Measurements from ENCODE around the gene ARHGAP9. TPM values are rescaled to one million over a fixed set of nuclear protein-coding genes. Genes with fewer than 3 reads are reported as not detected.
"Not testable (repeated sequence)": the region's sequence is repeated elsewhere in the genome, so short reads cannot be mapped to it uniquely, and the experiment has no call there.

ARHGAP9 gene
- polyA plus RNA-seq, 3 donors from 2014 or later = 148 to 294 (median 163) TPM

- Mint-ChIP-seq H3K27me3 (ENCODE audit: low read depth in 3 of 3) (peaks cover 36 to 42% (median 42%) of the 10 kb centered on the region in 3 donors), H3K27ac (peak overlapping the region; percentile 99 to 100 (median 100)), H3K9me3 (no peaks in the 10 kb centered on the region), H3K4me3 (peak overlapping the region; percentile 97 to 99 (median 98)), H3K36me3 (peaks cover under 1 to 19% (median 12%) of the 10 kb centered on the region in 3 donors), H3K4me1 (peaks cover 59% of the 10 kb centered on the region in 2 donors)
- no peak for DNase-seq
Observed at GRCh38 chr12:57521525-57522010, 41.9 kb upstream of the ARHGAP9 start.

- H3K4me1 Mint-ChIP-seq = peaks cover 59% of the 10 kb centered on the region in 2 donors
- peaks cover 36 to 42% (median 42%) of the 10 kb centered on the region in 3 donors for H3K27me3 Mint-ChIP-seq (ENCODE audit: low read depth in 3 of 3)
- no peaks in the 10 kb centered on the region for H3K9me3 Mint-ChIP-seq
- H3K36me3 Mint-ChIP-seq = peaks cover 8 to 31% (median 16%) of the 10 kb centered on the region in 3 donors
- peak; percentile 100 for DNase-seq
- H3K27ac Mint-ChIP-seq = peak within 1 kb of the TSS; percentile 99 to 100 (median 100)
- peak within 1 kb of the TSS; percentile 97 to 99 (median 98) for H3K4me3 Mint-ChIP-seq
Observed at GRCh38 chr12:57520053-57520818, 40.6 kb upstream of the ARHGAP9 start, which contains the start of gene DDIT3. Gene DDIT3 (minus strand): TSS chr12:57520514. CDS start chr12:57517406, 3,108 bp downstream.

- no peaks in the 10 kb centered on the region for H3K9me3 Mint-ChIP-seq
- H3K27ac Mint-ChIP-seq = peak overlapping the region; percentile 99 to 100 (median 100)
- DNase-seq = no peak
- peaks cover 36 to 42% (median 42%) of the 10 kb centered on the region in 3 donors for H3K27me3 Mint-ChIP-seq (ENCODE audit: low read depth in 3 of 3)
- peak overlapping the region; percentile 97 to 99 (median 98) for H3K4me3 Mint-ChIP-seq
- peaks cover 58 to 59% of the 10 kb centered on the region in 2 donors for H3K4me1 Mint-ChIP-seq
- peaks cover 8 to 36% (median 16%) of the 10 kb centered on the region in 3 donors for H3K36me3 Mint-ChIP-seq
Observed at GRCh38 chr12:57519796-57520052, 40.1 kb upstream of the ARHGAP9 start.

GRCh38 chr12:57518920-57519795, 39.5 kb upstream of the ARHGAP9 start:
- Mint-ChIP-seq H3K4me1 (peaks cover 53 to 54% of the 10 kb centered on the region in 2 donors), H3K27me3 (ENCODE audit: low read depth in 3 of 3) (peaks cover 35 to 42% (median 42%) of the 10 kb centered on the region in 3 donors), H3K9me3 (no peaks in the 10 kb centered on the region), H3K36me3 (peaks cover 8 to 41% (median 12%) of the 10 kb centered on the region in 3 donors), H3K27ac (peak overlapping the region; percentile 99 to 100 (median 100)), H3K4me3 (peak overlapping the region; percentile 97 to 99 (median 98))
- peak in 1 of 3 donors; percentile 15 for DNase-seq

- Mint-ChIP-seq H3K4me1 (peaks cover 45 to 46% of the 10 kb centered on the region in 2 donors), H3K9me3 (no peaks in the 10 kb centered on the region), H3K4me3 (peak overlapping the region; percentile 56 to 99 (median 98)), H3K27me3 (ENCODE audit: low read depth in 3 of 3) (peaks cover 30 to 39% (median 38%) of the 10 kb centered on the region in 3 donors), H3K36me3 (peaks cover 8 to 44% (median 13%) of the 10 kb centered on the region in 3 donors), H3K27ac (peak overlapping the region; percentile 99 to 100 (median 100))
- no peak for DNase-seq
Observed at GRCh38 chr12:57518176-57518919, 38.7 kb upstream of the ARHGAP9 start.

GRCh38 chr12:57517718-57518117, 38.1 kb upstream of the ARHGAP9 start:
- Mint-ChIP-seq H3K4me1 (peaks cover 40 to 43% of the 10 kb centered on the region in 2 donors), H3K4me3 (peak overlapping the region in 2 of 5 donors; percentile 33 to 38), H3K36me3 (peaks cover 8 to 50% (median 19%) of the 10 kb centered on the region in 3 donors), H3K27me3 (ENCODE audit: low read depth in 3 of 3) (peaks cover 27 to 35% (median 35%) of the 10 kb centered on the region in 3 donors), H3K27ac (peak overlapping the region; percentile 39 to 99 (median 86))
- not testable (repeated sequence) for H3K9me3 Mint-ChIP-seq, DNase-seq

- DNase-seq = no peak
- Mint-ChIP-seq H3K4me1 (peaks cover 41 to 43% of the 10 kb centered on the region in 2 donors), H3K27me3 (ENCODE audit: low read depth in 3 of 3) (peaks cover 24 to 32% (median 32%) of the 10 kb centered on the region in 3 donors), H3K27ac (peak overlapping the region in 5 of 6 donors; percentile 53 to 99 (median 72)), H3K4me3 (peak overlapping the region in 1 of 5 donors; percentile 33), H3K36me3 (peaks cover 11 to 55% (median 24%) of the 10 kb centered on the region in 3 donors), H3K9me3 (no peaks in the 10 kb centered on the region)
Observed at GRCh38 chr12:57517187-57517586, 37.5 kb upstream of the ARHGAP9 start.

GRCh38 chr12:57516617-57517153, 37.0 kb upstream of the ARHGAP9 start:
- H3K36me3 Mint-ChIP-seq = peaks cover 12 to 61% (median 29%) of the 10 kb centered on the region in 3 donors
- no peak overlapping the region for H3K4me3 Mint-ChIP-seq
- peak overlapping the region in 5 of 6 donors; percentile 8 to 99 (median 70) for H3K27ac Mint-ChIP-seq
- peaks cover 36 to 43% of the 10 kb centered on the region in 2 donors for H3K4me1 Mint-ChIP-seq
- peaks cover 19 to 27% (median 27%) of the 10 kb centered on the region in 3 donors for H3K27me3 Mint-ChIP-seq (ENCODE audit: low read depth in 3 of 3)
- no peak for DNase-seq
- no peaks in the 10 kb centered on the region for H3K9me3 Mint-ChIP-seq

- peaks cover 12 to 63% (median 30%) of the 10 kb centered on the region in 3 donors for H3K36me3 Mint-ChIP-seq
- peak overlapping the region; percentile 1 to 99 (median 62) for H3K27ac Mint-ChIP-seq
- no peak for DNase-seq
- H3K9me3 Mint-ChIP-seq = no peaks in the 10 kb centered on the region
- H3K4me1 Mint-ChIP-seq = peaks cover 30 to 38% of the 10 kb centered on the region in 2 donors
- peaks cover 15 to 23% (median 20%) of the 10 kb centered on the region in 3 donors for H3K27me3 Mint-ChIP-seq (ENCODE audit: low read depth in 3 of 3)
- no peak overlapping the region for H3K4me3 Mint-ChIP-seq
Observed at GRCh38 chr12:57515934-57516541, 36.4 kb upstream of the ARHGAP9 start.

- peak overlapping the region in 3 of 6 donors; percentile 34 to 68 (median 57) for H3K27ac Mint-ChIP-seq
- peaks cover 9 to 17% (median 15%) of the 10 kb centered on the region in 3 donors for H3K27me3 Mint-ChIP-seq (ENCODE audit: low read depth in 3 of 3)
- no peaks in the 10 kb centered on the region for H3K9me3 Mint-ChIP-seq
- DNase-seq = no peak
- H3K4me3 Mint-ChIP-seq = no peak overlapping the region
- H3K4me1 Mint-ChIP-seq = peaks cover 27 to 36% of the 10 kb centered on the region in 2 donors
- H3K36me3 Mint-ChIP-seq = peaks cover 12 to 63% (median 30%) of the 10 kb centered on the region in 3 donors
Observed at GRCh38 chr12:57515408-57515933, 35.8 kb upstream of the ARHGAP9 start.

- peaks cover 4 to 11% (median 8%) of the 10 kb centered on the region in 3 donors for H3K27me3 Mint-ChIP-seq (ENCODE audit: low read depth in 3 of 3)
- DNase-seq = no peak
- H3K27ac Mint-ChIP-seq = peak overlapping the region in 3 of 6 donors; percentile 34 to 68 (median 57)
- peaks cover 12 to 63% (median 30%) of the 10 kb centered on the region in 3 donors for H3K36me3 Mint-ChIP-seq
- H3K4me3 Mint-ChIP-seq = no peak overlapping the region
- H3K4me1 Mint-ChIP-seq = peaks cover 22 to 36% of the 10 kb centered on the region in 2 donors
- H3K9me3 Mint-ChIP-seq = no peaks in the 10 kb centered on the region
Observed at GRCh38 chr12:57514720-57515407, 35.2 kb upstream of the ARHGAP9 start.
